Body of pancreas (tissue), 4 donors: ENCODE data around the gene NPTN.

ENCODE experiments used
- POLR2A ChIP-seq, 3 donors: fragments of 450-650 bp; IDR thresholded peaks; one replicate each; pipeline ENCODE4 v1.6.1; 2016; ENCODE audit warnings: antibody characterized with exemption in 3 of 3, mild to moderate bottlenecking in 2 of 3
- TF ChIP-seq, protein P1 (sequence below), 7 experiments: fragments of 450-650 bp in 4 of 7; fragments of 200-600 bp in 3 of 7; sonication (generic) in 3 of 7; IDR thresholded peaks; one replicate each; pipeline ENCODE4 v1.5.1; 2016 to 2019; ENCODE audit warnings: antibody characterized with exemption in 7 of 7

DNA sequence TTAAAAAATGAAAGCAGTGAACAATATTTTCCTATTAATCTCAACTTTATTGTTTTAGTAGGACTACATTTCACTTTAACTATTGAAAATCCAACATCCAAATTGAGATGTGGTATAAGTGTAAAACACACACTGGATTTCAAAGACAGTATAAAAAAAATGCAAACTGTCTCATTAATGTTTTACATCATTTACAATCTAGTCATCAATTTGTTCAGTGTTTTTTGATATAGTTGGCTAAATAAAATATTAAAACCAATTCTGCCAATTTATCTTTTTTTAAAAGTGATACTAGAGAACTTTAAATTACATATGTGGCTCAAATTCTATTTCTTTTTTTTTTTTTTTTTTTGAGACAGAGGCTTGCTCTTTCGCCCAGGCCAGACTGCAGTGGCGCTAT lies 95.1 kb downstream of the NPTN start:
- TF ChIP-seq POLR2A (IDR thresholded peaks at IDR 0.05) = no peak
- TF ChIP-seq, protein P1, sequence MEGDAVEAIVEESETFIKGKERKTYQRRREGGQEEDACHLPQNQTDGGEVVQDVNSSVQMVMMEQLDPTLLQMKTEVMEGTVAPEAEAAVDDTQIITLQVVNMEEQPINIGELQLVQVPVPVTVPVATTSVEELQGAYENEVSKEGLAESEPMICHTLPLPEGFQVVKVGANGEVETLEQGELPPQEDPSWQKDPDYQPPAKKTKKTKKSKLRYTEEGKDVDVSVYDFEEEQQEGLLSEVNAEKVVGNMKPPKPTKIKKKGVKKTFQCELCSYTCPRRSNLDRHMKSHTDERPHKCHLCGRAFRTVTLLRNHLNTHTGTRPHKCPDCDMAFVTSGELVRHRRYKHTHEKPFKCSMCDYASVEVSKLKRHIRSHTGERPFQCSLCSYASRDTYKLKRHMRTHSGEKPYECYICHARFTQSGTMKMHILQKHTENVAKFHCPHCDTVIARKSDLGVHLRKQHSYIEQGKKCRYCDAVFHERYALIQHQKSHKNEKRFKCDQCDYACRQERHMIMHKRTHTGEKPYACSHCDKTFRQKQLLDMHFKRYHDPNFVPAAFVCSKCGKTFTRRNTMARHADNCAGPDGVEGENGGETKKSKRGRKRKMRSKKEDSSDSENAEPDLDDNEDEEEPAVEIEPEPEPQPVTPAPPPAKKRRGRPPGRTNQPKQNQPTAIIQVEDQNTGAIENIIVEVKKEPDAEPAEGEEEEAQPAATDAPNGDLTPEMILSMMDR (IDR thresholded peaks at IDR 0.05) = no peak
